ENCODE data around the gene DSC3.

The DSC3 gene

DNA sequence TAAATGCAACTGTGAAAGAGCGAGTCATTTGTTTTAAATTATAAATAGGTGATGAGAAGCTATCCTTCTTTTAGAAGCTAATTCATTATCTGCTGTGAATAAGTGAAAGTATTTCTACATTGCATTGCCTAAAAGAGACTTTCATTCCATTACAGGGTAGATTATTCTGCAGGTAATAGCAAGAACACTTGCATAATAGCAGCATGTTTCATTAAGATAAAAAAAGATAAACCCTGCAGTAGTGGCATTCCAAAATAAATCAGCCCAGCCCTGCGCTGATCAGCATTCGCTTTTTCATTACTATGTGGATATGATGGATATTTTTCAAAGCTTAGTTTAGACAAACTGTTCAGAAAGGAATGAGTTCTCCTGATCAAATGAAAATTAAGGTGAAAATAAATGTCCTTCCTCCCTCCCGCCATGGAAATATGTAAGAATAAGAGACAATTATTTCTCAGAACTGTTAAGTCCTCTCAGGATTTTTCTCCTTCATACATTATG is 72.8 kb downstream of the DSC3 start:
- DNase-seq = no peak

DNA sequence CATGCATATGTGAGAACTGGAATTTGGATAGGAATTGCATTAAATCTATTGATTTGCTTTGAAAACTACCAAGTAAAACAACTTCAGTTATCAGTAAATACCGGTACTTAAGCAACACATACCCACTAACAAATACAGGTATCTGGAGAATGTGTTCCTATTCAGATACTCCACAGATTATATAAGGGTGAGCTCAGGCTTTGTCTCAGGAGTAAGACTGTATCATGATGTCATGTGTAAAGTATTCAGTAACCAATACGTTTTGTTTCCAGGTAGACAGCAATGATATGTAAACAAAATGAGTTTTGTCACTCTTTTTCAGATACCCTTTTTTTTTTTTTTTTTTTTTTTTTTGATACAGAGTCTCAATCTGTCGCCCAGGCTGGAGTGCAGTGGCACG is 74.8 kb downstream of the DSC3 start:
- DNase-seq = no peak

DNA sequence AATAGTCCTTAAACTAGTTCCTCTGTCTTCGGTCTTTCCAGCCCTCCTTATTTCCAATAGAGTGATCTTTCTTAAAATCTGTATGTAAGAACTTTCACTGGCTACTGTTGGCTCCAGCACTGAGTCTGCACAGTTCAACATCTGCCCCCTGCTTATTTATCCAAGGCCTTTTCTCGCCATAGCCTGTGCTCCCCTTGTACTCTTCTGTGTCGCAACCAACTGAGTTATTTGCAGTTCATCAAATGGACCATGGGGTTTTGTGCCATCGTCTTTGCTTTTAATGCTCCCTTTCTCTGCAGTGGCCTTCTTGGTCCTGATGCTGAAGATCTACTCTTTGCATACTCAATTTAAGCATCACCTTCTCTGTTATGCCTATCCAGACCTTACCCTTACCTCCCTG is 77.3 kb downstream of the DSC3 start:
- no peak for DNase-seq

DNA sequence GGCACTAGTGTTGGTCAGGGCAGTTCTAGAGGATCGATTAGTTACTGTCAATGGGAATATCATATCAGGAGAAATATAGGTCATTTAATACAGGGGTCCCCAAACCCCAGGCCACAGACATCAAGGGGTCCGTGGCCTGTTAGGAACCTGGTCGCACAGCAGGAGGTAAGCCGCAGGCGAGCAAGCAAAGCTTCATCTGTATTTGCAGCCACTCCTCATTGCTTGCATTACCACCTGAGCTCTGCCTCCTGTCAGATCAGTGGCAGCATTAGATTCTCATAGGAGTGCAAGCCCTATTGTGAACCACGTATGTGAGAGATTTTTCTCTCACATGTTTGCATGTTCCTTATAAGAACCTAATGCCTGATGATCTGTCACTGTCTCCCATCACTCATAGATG is 81.9 kb downstream of the DSC3 start:
- DNase-seq = no peak

DNA sequence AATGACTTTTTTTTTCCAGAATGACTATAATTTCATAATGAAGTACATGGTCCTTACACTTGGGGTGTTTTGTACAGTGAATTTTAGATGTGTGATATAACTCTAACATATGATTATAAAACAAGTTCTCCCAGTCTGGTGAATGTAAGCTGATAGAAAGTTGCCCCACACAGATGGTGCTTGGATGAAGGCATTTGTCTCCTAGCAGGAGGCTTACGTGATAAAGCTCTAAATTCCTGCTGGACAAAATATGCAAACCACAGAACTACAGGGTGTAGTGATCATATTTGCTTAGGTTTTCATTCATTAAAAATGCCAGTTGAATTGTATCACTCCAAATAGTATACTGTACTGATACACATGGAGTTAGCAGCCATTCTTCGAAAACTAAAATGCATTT is 85.5 kb downstream of the DSC3 start:
- no peak for DNase-seq

DNA sequence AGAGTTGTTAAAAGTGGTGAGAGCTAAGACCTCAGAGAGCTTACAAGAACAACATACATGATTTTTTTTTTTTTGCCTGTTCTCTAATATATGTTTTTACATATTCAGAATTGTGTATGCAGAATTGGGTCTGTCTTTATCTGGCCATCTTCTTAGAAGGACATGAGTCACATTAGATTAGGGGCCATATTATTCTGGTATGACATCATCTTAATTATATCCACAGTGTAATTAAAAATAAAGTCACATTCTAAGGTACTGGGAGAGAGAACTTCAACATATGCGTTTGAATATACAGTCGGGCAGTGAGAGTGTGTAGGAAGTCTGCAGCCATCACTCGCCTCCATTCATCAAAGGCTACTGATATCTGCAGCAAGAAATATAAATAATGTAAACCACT is 88.3 kb downstream of the DSC3 start:
- no peak for DNase-seq

DNA sequence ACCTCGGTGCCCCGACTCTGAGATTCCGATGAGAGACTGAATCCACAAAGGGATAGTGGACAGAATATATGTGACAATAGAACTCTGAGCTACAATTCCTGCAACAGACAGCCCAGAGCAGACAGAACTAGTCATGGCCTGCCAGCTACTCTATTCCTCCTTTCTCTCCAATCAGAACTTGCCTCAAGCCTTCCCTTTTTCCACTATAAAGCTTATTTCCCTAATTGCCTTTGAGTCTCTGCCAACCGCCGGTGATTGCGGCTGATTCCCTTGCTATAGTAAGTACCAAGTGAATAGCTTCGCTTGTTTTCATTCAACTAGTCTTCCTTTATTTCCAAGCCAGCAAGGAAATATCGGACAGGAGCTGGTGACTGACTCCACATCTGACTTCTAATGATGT is 96.8 kb downstream of the DSC3 start:
- no peak for DNase-seq

DNA sequence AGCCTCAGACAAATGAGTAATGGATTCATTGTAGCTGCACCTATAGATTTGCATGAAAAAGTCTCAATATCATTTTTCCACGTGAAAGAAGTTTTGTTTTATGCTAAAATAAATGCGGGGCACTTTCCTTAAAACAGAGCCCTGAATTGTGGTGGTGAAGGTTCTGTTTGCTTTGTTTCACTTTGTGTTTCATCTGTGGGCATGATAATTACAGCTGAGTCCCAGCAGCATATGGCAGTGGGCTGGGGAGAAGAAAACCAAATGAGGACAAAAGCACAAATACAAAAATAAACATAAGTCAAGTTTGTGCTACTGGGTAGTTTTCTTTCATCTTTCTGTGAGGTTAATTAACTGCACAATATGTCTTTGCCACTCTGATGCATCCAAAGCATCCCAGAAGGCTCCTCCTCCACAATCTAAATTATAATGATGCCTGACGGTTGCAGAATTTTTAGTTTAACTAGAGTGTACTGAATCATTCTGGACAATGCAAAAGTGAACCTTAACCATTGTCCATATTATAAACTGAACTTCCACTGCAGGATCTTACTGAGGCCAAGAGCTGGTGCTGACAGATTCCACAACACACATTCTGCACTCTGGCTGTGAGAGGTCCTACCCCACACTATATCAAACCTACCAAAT is 97.6 kb downstream of the DSC3 start:
- DNase-seq = no peak

DNA sequence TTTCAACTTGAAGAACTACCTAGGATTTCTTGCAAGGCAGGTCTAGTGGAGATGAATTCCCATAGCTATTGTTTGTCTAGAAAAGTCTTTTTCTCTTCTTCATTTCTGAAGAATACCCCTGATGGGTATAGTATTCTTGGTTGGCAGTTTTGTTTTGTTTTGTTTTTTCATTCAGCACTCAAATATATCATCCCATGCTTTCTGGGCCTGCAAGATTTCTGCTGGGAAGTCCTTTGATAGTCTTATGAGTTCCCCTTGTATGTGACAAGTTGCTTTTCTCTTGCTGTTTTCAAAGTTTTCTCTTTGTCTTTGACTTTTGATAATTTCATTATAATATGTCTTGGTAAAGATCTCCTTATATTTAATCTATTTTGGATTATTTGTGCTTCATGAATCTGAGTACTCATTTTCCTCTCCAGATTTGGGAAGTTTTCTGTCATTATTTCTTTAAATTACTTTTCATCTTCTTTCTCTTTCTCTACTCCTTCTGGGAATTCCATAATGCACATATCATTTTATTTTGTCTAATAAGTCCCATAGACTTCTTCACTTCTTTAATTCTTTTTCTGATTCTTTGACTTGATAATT is 101.5 kb downstream of the DSC3 start:
- DNase-seq = no peak
